A549 (cell line): Measurements from ENCODE around the gene GRAMD2A.

Experiments used
- CTCF ChIP-seq: fragments of >200 bp; sonication (Bioruptor Twin); formaldehyde crosslinking; IDR thresholded peaks from 3 replicates; pipeline ENCODE4 v1.5.1; 2016
- POLR2A ChIP-seq: IDR thresholded peaks from 2 replicates; pipeline ENCODE4 v1.6.1; 2012; ENCODE audit warnings: mild to moderate bottlenecking, low read length

- TF ChIP-seq POLR2A (no peak), CTCF (no peak)
Observed at GRCh38 chr15:72205273-72205672, 7.7 kb upstream of the GRAMD2A start.
